CD14-positive monocyte (primary cell): ENCODE data around the gene GPR26. TPM values are rescaled to one million over a fixed set of nuclear protein-coding genes. Genes with fewer than 3 reads are reported as not detected.

ENCODE experiments used
- DNase-seq, 3 donors: peaks; one replicate each; pipeline ENCODE4 v3.0.0-alpha.2; 2011 to 2022
- H2AFZ ChIP-seq: 2 replicates; pipeline ENCODE4 v1.6.0; 2012; ENCODE audit warnings: mild to moderate bottlenecking, low read depth, low read length, inconsistent platforms; ENCODE audit not compliant: insufficient read depth, poor library complexity, severe bottlenecking
- H3K27ac ChIP-seq, 2 donors: 1 replicate in 1 of 2; 2 replicates in 1 of 2; pipeline ENCODE4 v1.5.1; 2012 to 2013; ENCODE audit warnings: low read length in 2 of 2, control low read depth in 1 of 2, inconsistent platforms in 1 of 2, low read depth in 1 of 2, mild to moderate bottlenecking in 1 of 2
- H3K27me3 ChIP-seq, 2 donors: one replicate each; pipeline versions ENCODE4 v1.6.0 to v1.6.1; 2011 to 2013; ENCODE audit warnings: low read length in 2 of 2; ENCODE audit not compliant: control insufficient read depth in 2 of 2, insufficient read depth in 2 of 2
- H3K36me3 ChIP-seq, 2 donors: replicated peaks in 1 of 2; 1 replicate in 1 of 2; 2 replicates in 1 of 2; pipeline versions ENCODE4 v1.5.1 to v1.6.1; 2012 to 2013; ENCODE audit warnings: low read length in 2 of 2, control low read depth in 1 of 2, inconsistent platforms in 1 of 2, mild to moderate bottlenecking in 1 of 2; ENCODE audit not compliant: insufficient read depth in 2 of 2, control insufficient read depth in 1 of 2
- H3K4me1 ChIP-seq, 2 donors: 1 replicate in 1 of 2; 2 replicates in 1 of 2; pipeline versions ENCODE4 v1.5.1 to v1.6.1; 2012 to 2013; ENCODE audit warnings: low read length in 2 of 2, control low read depth in 1 of 2, inconsistent platforms in 1 of 2, mild to moderate bottlenecking in 1 of 2, moderate library complexity in 1 of 2; ENCODE audit not compliant: insufficient read depth in 2 of 2, control insufficient read depth in 1 of 2
- H3K4me2 ChIP-seq: replicated peaks from 2 replicates; pipeline ENCODE3; 2012; ENCODE audit warnings: low read length, moderate library complexity, mild to moderate bottlenecking; ENCODE audit not compliant: poor library complexity, severe bottlenecking; ENCODE audit errors: extremely low read depth
- H3K4me3 ChIP-seq, 3 experiments: fragments of 200-600 bp in 1 of 3; sonication (generic) in 1 of 3; replicated peaks in 1 of 3; 1 replicate in 2 of 3; 2 replicates in 1 of 3; pipeline ENCODE4 v1.5.1; 2011 to 2013; ENCODE audit warnings: low read length in 3 of 3, mild to moderate bottlenecking in 3 of 3, control low read depth in 2 of 3, low read depth in 2 of 3, inconsistent platforms in 1 of 3, moderate library complexity in 1 of 3
- H3K79me2 ChIP-seq: 2 replicates; pipeline ENCODE4 v1.6.0; 2012; ENCODE audit warnings: mild to moderate bottlenecking, control low read depth, inconsistent platforms, low read length, moderate library complexity; ENCODE audit not compliant: insufficient read depth
- H3K9ac ChIP-seq: 2 replicates; pipeline ENCODE4 v1.6.0; 2017; ENCODE audit warnings: low read length, mild to moderate bottlenecking; ENCODE audit not compliant: insufficient read depth, poor library complexity, severe bottlenecking
- H3K9me3 ChIP-seq, 2 donors: replicated peaks in 1 of 2; 1 replicate in 1 of 2; 2 replicates in 1 of 2; pipeline versions ENCODE4 v1.5.1 to v1.6.1; 2012 to 2013; ENCODE audit warnings: low read length in 2 of 2, control low read depth in 1 of 2; ENCODE audit not compliant: control insufficient read depth in 1 of 2, insufficient read depth in 1 of 2
- H4K20me1 ChIP-seq: 2 replicates; pipeline ENCODE4 v1.6.0; 2012; ENCODE audit warnings: mild to moderate bottlenecking, low read length, control low read depth, moderate library complexity; ENCODE audit not compliant: insufficient read depth
- H3K27ac Mint-ChIP-seq, 7 donors: one replicate each; pipeline ENCODE4 v1.8.0; 2020; ENCODE audit warnings: mild to moderate bottlenecking in 7 of 7, mixed read lengths in 7 of 7, moderate library complexity in 6 of 7, inconsistent platforms in 2 of 7
- H3K27me3 Mint-ChIP-seq, 3 donors: one replicate each; pipeline ENCODE4 v1.8.0; 2021 to 2022; ENCODE audit warnings: low read depth in 3 of 3, mild to moderate bottlenecking in 3 of 3, mixed read lengths in 3 of 3, moderate library complexity in 3 of 3, inconsistent platforms in 1 of 3
- H3K36me3 Mint-ChIP-seq, 2 donors: one replicate each; pipeline ENCODE4 v1.8.0; 2020; ENCODE audit warnings: mixed read lengths in 2 of 2, inconsistent platforms in 1 of 2, mild to moderate bottlenecking in 1 of 2
- H3K4me1 Mint-ChIP-seq: one replicate; pipeline ENCODE4 v1.8.0; 2020; ENCODE audit warnings: mild to moderate bottlenecking, mixed read lengths
- H3K4me3 Mint-ChIP-seq, 2 donors: one replicate each; pipeline ENCODE4 v1.8.0; 2020; ENCODE audit warnings: mild to moderate bottlenecking in 2 of 2, mixed read lengths in 2 of 2, moderate library complexity in 1 of 2
- H3K9me3 Mint-ChIP-seq, 7 donors: one replicate each; pipeline ENCODE4 v1.8.0; 2020 to 2022; ENCODE audit warnings: mixed read lengths in 7 of 7, mild to moderate bottlenecking in 6 of 7, moderate library complexity in 6 of 7, inconsistent platforms in 2 of 7
- WGBS: methylation state at CpG from one replicate; pipeline ENCODE4 v1.1.5; 2013; ENCODE audit warnings: missing lambda C conversion rate; ENCODE audit not compliant: insufficient coverage; 5-methylcytosine and 5-hydroxymethylcytosine counted together
- intact Hi-C, 2 donors: fragments of 100-400 bp; cut with micrococcal nuclease; formaldehyde crosslinking; loops; one replicate each; pipeline versions ENCODE4 v1.15.0 to v1.15.1; 2023
- polyA plus RNA-seq, 3 donors: library from polyadenylated mRNA; depleted of rRNA in 1 of 3; unstranded in 2 of 3; stranded (reverse) in 1 of 3; fragments of 300-500 nt in 2 of 3; fragments of >200 nt in 1 of 3; fragmentation: Illumina TruSeq in 2 of 3; gene quantifications; 1 replicate in 2 of 3; 2 replicates in 1 of 3; pipeline ENCODE4 v1.2.3, GENCODE V29; 2012 to 2021
- TF ChIP-seq, protein P1 (sequence below): fragments of 200-600 bp; IDR thresholded peaks from one replicate; pipeline ENCODE4 v1.8.0; 2022; ENCODE audit warnings: antibody characterized with exemption, mild to moderate bottlenecking

GPR26 gene
- polyA plus RNA-seq, 3 donors = not detected

GRCh38 chr10:123677556-123677955 is 11.4 kb downstream of the GPR26 start:
- TF ChIP-seq, protein P1, sequence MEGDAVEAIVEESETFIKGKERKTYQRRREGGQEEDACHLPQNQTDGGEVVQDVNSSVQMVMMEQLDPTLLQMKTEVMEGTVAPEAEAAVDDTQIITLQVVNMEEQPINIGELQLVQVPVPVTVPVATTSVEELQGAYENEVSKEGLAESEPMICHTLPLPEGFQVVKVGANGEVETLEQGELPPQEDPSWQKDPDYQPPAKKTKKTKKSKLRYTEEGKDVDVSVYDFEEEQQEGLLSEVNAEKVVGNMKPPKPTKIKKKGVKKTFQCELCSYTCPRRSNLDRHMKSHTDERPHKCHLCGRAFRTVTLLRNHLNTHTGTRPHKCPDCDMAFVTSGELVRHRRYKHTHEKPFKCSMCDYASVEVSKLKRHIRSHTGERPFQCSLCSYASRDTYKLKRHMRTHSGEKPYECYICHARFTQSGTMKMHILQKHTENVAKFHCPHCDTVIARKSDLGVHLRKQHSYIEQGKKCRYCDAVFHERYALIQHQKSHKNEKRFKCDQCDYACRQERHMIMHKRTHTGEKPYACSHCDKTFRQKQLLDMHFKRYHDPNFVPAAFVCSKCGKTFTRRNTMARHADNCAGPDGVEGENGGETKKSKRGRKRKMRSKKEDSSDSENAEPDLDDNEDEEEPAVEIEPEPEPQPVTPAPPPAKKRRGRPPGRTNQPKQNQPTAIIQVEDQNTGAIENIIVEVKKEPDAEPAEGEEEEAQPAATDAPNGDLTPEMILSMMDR = no peak
- Histone ChIP-seq H3K27ac (no peak overlapping the region), H3K4me1 (no peaks in the 10 kb centered on the region), H3K4me3 (no peak overlapping the region), H3K4me2 (no peak overlapping the region), H3K79me2 (no peaks in the 10 kb centered on the region), H3K9ac (no peak overlapping the region), H4K20me1 (no peaks in the 10 kb centered on the region), H3K27me3 (no peaks in the 10 kb centered on the region), H2AFZ (no peak overlapping the region), H3K36me3 (no peaks in the 10 kb centered on the region), H3K9me3 (no peaks in the 10 kb centered on the region)
- Mint-ChIP-seq H3K9me3 (no peaks in the 10 kb centered on the region), H3K4me1 (no peaks in the 10 kb centered on the region), H3K36me3 (no peaks in the 10 kb centered on the region), H3K4me3 (no peak overlapping the region), H3K27me3 (peaks cover 0 to 6% (median 3%) of the 10 kb centered on the region in 3 donors), H3K27ac (no peak overlapping the region)
- 73% methylated on average over 3 of the region's 6 CpGs for WGBS
- intact Hi-C loops = no loop called here
- DNase-seq = no peak

- H3K27ac ChIP-seq = no peak overlapping the region
- Mint-ChIP-seq H3K27me3 (peaks cover 0 to 6% (median 3%) of the 10 kb centered on the region in 3 donors), H3K36me3 (no peaks in the 10 kb centered on the region), H3K4me3 (no peak overlapping the region), H3K27ac (no peak overlapping the region), H3K9me3 (no peaks in the 10 kb centered on the region), H3K4me1 (no peaks in the 10 kb centered on the region)
- H2AFZ ChIP-seq = no peak overlapping the region
- no peak for DNase-seq
- no peaks in the 10 kb centered on the region for H3K4me1 ChIP-seq
- H3K36me3 ChIP-seq = no peaks in the 10 kb centered on the region
- intact Hi-C loops = no loop called here
- WGBS = 71% methylated on average over 1 of the region's 5 CpGs
- no peak overlapping the region for H3K4me2 ChIP-seq
- no peak overlapping the region for H3K9ac ChIP-seq
- H3K4me3 ChIP-seq = no peak overlapping the region
- H3K79me2 ChIP-seq = no peaks in the 10 kb centered on the region
- H3K27me3 ChIP-seq = no peaks in the 10 kb centered on the region
- no peaks in the 10 kb centered on the region for H4K20me1 ChIP-seq
- H3K9me3 ChIP-seq = no peaks in the 10 kb centered on the region
- TF ChIP-seq, protein P1 = no peak
These were observed 12.2 kb downstream of the GPR26 start for GRCh38 chr10:123678376-123678775.
